GM21381 (cell line): ENCODE results near the gene SPRED2.

Source experiments
- ATAC-seq: cut with Tn5 transposase; IDR thresholded peaks from one replicate; pipeline ENCODE4 v1.9.1; 2021; ENCODE audit warnings: mild to moderate bottlenecking, moderate library complexity; ENCODE audit not compliant: unreplicated experiment

Gene SPRED2

DNA sequence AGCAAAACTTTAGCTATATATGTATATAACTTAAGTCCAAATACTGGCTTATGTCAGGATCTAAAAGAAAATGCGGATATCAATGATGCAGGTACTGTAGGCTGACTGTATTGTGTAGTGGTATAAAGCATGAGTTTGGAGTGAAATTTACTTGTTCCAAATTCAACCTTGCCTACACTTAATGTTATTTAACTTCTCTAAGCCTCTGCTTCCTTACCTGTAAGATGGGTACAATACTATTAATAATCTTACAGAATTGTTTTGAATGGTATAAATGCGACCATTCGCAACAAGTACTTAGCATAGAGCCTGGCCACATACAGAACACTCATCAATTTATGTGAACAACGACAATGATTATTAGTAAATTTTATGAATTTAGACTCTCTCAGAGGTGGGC lies 62.4 kb downstream of the SPRED2 start:
- ATAC-seq: no peak

DNA sequence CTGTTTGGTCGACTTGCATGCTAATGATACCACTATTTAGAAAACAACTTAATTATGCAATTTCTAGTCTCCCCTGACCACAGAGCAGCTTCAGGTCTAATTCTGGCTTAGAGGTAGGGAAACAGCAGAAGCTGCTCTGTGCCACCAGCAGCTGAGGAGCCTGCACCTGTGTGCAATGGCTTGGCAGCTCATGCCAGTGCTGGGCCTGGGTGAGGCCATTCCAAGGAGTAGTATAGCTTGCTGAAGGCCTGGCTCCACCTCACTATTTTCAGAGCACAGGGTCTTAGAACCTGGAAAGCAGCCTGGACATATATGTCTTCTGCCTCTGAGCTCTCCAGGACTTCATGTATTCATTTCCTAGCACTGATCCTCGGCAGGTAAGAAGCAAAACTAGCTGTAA lies 62.8 kb downstream of the SPRED2 start:
- ATAC-seq: no peak

- ATAC-seq: no peak
These were observed 63.9 kb downstream of the SPRED2 start for GRCh38 chr2:65368468-65368867.

DNA sequence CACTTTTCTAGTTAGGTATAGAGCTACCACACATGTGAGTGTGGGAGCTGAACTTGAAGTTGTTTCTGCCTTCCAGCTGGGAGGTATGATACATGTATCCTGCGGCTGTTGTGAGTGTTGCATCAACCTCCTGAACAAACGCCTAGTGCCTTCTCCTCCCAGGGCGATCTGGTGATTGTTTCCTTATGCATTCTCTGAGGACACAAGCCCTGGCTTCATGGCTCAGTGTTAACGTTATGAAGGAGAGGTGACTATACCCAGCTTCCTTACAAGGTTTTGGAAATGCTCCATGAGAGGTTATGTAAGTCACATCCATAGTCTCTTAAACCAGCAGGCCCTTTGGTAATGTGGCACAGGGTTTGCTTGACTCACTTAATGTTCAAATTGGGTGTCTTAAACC lies 64.9 kb downstream of the SPRED2 start:
- no peak for ATAC-seq

DNA sequence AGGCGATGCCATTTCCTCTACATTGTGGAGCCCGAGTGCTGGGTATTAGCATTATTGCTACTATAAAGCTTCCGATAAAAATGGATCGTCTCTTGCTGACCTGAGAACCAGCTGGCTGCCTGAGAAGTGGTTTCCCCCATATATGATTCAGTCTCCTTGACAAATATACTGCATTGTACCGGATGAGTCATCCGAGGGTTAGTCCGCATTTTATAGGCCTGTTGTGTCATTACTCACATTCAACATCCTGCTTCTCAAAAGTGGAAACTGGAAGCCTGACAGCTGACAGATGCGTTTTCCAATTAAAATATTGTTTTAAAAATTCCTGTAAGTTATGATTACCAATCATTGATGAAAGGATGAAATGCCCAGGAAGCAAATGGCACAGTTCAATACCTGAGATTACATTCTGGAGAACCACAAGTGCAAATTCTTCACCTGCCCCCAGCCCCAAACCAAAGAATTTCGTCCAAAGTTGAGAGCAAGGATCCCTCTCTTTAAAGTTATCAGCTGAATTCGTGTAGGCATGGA lies 65.7 kb downstream of the SPRED2 start:
- no peak for ATAC-seq

GRCh38 chr2:65364986-65365733 lies 67.2 kb downstream of the SPRED2 start:
- no peak for ATAC-seq

- no peak for ATAC-seq
These were observed 68.3 kb downstream of the SPRED2 start for GRCh38 chr2:65363879-65364666.

GRCh38 chr2:65361623-65362022 lies 70.8 kb downstream of the SPRED2 start:
- no peak for ATAC-seq

DNA sequence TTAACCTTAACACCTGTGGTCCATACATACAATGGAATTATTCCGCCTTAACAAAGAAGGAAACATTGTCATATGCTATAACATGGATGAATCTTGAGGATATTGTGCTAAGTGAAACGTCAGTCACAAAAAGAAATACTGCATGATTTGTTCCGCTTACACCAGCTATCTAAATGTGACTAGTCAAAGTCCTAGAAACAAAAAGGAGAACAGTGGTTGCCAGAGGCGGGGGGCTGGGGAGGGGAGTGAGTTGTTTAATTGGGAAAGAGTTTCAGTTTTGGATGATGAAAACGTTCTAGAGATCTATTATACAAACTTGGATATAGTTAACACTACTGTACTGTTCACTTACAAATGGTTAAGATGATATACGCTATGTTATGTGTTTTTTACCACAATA lies 72.0 kb downstream of the SPRED2 start:
- ATAC-seq: no peak

GRCh38 chr2:65358678-65359400 lies 73.6 kb downstream of the SPRED2 start:
- no peak for ATAC-seq

DNA sequence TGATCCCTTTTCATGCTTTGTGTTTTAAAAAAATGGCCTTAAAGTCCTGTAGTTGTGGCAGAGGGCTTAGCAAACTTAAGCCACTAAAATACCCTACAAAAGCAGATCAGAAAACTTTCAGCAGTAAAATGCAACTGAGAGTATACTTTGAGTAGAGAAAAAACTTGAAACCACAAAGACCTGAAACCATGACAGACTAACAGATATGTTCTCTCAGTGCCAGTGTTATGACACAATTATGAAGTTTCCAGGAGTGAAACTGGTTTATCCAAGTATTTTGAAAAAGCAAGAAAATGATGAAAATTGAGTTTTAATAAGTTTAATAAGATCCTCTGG lies 74.5 kb downstream of the SPRED2 start:
- peak; percentile 88 for ATAC-seq

GRCh38 chr2:65357095-65357958 lies 75.1 kb downstream of the SPRED2 start:
- ATAC-seq: peak; percentile 31

GRCh38 chr2:65355186-65355831 lies 77.1 kb downstream of the SPRED2 start:
- no peak for ATAC-seq

DNA sequence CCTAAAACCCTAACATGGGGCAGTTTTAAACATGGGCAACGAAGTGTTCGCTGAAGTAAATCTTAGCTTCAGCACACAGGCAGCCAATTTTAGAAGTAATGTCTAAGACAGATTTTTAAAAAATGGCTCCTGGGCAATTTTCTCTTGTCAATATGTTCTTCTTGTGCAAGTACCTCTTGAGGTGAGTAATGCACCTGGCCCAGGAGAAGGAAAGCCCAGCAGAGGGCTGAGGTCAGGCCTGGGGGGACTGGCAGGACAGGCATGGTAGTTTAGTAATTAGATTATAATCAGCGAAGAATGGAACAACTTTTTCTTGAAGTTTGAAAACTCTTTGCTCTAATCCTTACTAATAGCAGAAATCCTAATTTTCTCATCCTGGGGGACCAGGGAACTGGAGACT lies 77.6 kb downstream of the SPRED2 start:
- no peak for ATAC-seq

- ATAC-seq: no peak
These were observed 78.5 kb downstream of the SPRED2 start for GRCh38 chr2:65353927-65354326.

DNA sequence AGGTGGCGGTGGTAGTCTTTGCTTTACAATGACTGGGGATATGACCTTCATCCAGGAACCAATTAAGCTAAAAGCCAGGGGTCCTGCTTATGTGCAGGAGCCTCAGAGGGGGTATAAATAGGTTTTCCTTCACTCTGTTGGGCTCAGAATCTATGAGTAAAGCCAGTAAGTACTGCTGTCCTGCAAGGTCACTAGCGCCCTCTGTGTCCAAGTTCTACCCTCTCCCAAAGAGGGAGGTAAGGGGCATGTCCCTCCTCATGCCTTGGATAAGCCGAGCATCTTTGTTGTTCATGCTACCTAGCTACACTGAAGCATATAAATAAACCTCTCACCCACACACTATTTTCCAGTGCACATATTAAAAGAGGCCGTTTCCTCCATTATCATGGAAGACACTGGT lies 79.4 kb downstream of the SPRED2 start:
- ATAC-seq: no peak

DNA sequence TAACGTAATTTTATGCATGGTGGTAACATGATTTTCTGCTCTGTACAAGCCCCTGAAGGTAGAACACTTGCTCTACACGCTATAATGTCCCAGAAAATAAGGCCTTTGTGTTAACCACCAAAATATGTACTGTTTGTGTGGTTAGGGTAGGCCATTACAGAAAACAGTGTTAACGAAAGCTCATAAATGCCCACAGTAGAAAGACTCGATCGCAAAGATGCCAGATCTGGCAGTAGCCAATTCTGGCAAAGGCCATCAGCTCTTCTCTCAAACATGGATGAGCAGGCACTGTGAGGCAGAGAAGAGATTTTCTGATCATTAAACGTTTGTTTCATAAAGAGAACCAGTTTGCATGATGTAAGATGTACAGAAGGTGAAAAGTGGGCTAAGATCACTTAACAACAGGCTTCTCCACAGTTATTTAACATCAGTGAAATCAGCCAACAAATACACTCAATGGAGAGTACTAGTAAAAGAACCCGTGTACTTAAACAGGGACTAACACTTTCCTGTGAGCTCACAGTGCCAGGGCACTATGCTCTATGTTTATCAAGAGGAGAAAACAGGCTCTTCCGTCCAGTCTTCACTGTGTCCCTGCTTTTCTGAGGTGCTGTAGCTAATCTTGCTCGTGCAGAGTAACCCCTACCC lies 80.3 kb downstream of the SPRED2 start:
- no peak for ATAC-seq

DNA sequence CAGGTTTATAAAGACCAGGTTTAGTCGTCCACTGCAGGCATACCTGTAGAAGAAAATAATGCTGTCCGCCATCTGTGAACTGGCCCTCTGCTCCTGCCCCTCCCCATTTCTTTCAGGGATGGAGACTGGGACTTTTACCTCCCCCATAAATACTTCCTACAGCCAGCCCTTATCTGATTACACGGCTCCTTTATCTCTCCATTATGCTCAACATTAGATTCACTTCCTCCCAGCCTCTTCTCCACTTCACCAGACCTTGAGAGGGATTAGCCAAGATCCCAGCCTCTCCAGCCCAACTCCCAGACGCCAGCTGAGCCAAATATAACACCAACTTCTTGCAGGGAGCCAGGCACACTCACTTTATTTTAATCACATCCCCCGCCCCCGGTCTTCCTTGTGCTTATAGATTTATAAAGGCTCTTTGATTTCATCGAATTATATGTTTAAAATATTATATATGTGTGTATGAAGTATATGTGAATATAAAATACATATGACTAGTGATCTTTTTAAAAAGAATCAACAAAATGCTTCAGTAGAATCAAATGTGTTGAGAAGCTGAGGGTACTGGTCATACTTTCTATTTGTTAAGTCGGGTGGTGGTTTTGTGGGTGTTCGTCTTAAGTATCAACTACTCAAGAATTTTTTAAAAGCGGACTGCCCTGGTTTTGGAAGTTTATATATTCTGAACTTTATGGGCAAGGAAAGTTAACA lies 81.0 kb downstream of the SPRED2 start:
- no peak for ATAC-seq

DNA sequence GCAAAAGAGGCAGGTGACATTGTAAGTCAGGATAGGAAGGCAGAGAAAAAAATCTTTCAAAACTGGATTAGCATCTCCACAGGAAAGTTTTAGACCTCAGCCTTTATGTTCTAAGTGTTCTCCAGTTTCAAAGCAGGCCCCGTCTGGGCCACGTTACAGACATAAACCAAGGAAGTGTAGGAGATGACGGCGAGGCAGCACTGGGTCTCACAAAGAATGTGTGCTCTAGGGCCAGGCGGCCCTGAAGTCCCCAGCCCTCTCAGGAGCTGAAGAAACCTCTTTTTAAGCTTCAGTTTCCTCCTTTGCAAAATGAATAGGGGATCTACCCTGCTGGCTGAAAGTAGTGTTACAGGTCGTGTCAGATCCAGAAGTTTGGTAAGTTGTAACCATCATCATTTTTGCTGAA lies 81.7 kb downstream of the SPRED2 start:
- peak; percentile 69 for ATAC-seq
